Measurements from ENCODE around the gene SPPL3.

GRCh38 chr12:120921637-120922036, 17.5 kb upstream of the SPPL3 start:
- TF ChIP-seq CTCF (IDR thresholded peaks at IDR 0.05) (no peak), POLR2A (IDR thresholded peaks at IDR 0.05) (no peak)
